SU-DHL-6 (cell line): ENCODE measurements around the gene NCR2.

Experiments
- H2AFZ ChIP-seq: fragments of 200-600 bp; sonication (generic); 2 replicates; pipeline ENCODE4 v1.6.1; 2014; ENCODE audit warnings: low read depth, mild to moderate bottlenecking, moderate library complexity, mixed read lengths, antibody characterized with exemption, low read length; ENCODE audit not compliant: severe bottlenecking
- H3F3A ChIP-seq: fragments of 200-600 bp; shearing (Covaris generic); 2 replicates; pipeline ENCODE4 v1.6.0; 2016; ENCODE audit warnings: antibody characterized with exemption, mild to moderate bottlenecking; ENCODE audit not compliant: insufficient read depth
- H3K27ac ChIP-seq: fragments of 200-600 bp; sonication (generic); 2 replicates; pipeline ENCODE4 v1.5.1; 2016; ENCODE audit warnings: low read depth, mild to moderate bottlenecking, low read length, moderate library complexity, mixed read lengths
- H3K27me3 ChIP-seq: fragments of 200-600 bp; sonication (generic), shearing (Covaris generic); 2 replicates; pipeline ENCODE4 v1.6.0; 2014; ENCODE audit warnings: mild to moderate bottlenecking, low read length
- H3K36me3 ChIP-seq: fragments of 200-600 bp; sonication (generic); 2 replicates; pipeline ENCODE4 v1.6.1; 2014; ENCODE audit warnings: mild to moderate bottlenecking, low read length, mixed read lengths
- H3K4me2 ChIP-seq: fragments of 300-600, 200-600 bp; shearing (Covaris generic), sonication (generic); 2 replicates; pipeline ENCODE4 v1.6.0; 2014; ENCODE audit warnings: low read length, low read depth, mild to moderate bottlenecking; ENCODE audit not compliant: poor library complexity, severe bottlenecking
- H3K4me3 ChIP-seq: fragments of 200-600 bp; sonication (generic); 2 replicates; pipeline ENCODE4 v1.5.1; 2014; ENCODE audit warnings: antibody characterized with exemption, low read length, mild to moderate bottlenecking, mixed read lengths; ENCODE audit not compliant: insufficient read depth, poor library complexity, severe bottlenecking
- H3K79me2 ChIP-seq: fragments of 200-600 bp; sonication (generic); 2 replicates; pipeline ENCODE4 v1.6.1; 2014; ENCODE audit warnings: mild to moderate bottlenecking, low read length, moderate library complexity; ENCODE audit not compliant: insufficient read depth
- H3K9ac ChIP-seq: fragments of 200-600 bp; sonication (generic); 2 replicates; pipeline ENCODE4 v1.7.0; 2014; ENCODE audit warnings: mild to moderate bottlenecking, low read length
- H3K9me2 ChIP-seq: fragments of 200-600 bp; sonication (generic); replicated peaks from 2 replicates; pipeline ENCODE4 v1.6.1; 2014; ENCODE audit warnings: low read length; ENCODE audit not compliant: insufficient read depth
- H3K9me3 ChIP-seq: fragments of 200-600 bp; sonication (generic); 2 replicates; pipeline ENCODE4 v1.6.1; 2014; ENCODE audit warnings: low read length, mixed read lengths; ENCODE audit not compliant: insufficient read depth
- H4K20me1 ChIP-seq: fragments of 200-600 bp; sonication (generic); 2 replicates; pipeline ENCODE4 v1.6.1; 2014; ENCODE audit warnings: low read depth, mild to moderate bottlenecking, antibody characterized with exemption, low read length, moderate library complexity, mixed read lengths
- EZH2phosphoT487 ChIP-seq: fragments of 200-600 bp; sonication (generic), shearing (Covaris generic); conservative IDR thresholded peaks from 2 replicates; pipeline ENCODE4 v1.6.1; 2018; ENCODE audit warnings: mild to moderate bottlenecking, antibody characterized with exemption, low read length, moderate library complexity, mixed read lengths
- TF ChIP-seq, protein P1 (sequence below): fragments of 200-600 bp; sonication (generic); IDR thresholded peaks from one replicate; pipeline ENCODE4 v1.5.1; 2017; ENCODE audit warnings: antibody characterized with exemption, mild to moderate bottlenecking, low read length, moderate library complexity; ENCODE audit not compliant: insufficient read depth, poor library complexity, severe bottlenecking

The NCR2 gene

GRCh38 chr6:41372832-41373626 lies 37.6 kb downstream of the NCR2 start:
- H3K9me2 ChIP-seq = no peaks in the 10 kb centered on the region
- H3K4me2 ChIP-seq = no peak overlapping the region

GRCh38 chr6:41373627-41373918 lies 38.2 kb downstream of the NCR2 start:
- Histone ChIP-seq H3K9me3 (no peaks in the 10 kb centered on the region), H3K36me3 (no peaks in the 10 kb centered on the region), H3K9ac (no peak overlapping the region), H3K9me2 (no peaks in the 10 kb centered on the region), H2AFZ (no peak overlapping the region), H3K27ac (no peak overlapping the region), H3F3A (no peaks in the 10 kb centered on the region), H3K4me2 (no peak overlapping the region), H3K4me3 (no peak overlapping the region), H3K27me3 (0 out of 2 replicates have a peak, but pooled peaks cover 2% of the 10 kb centered on the region), H4K20me1 (no peaks in the 10 kb centered on the region), H3K79me2 (no peaks in the 10 kb centered on the region)
- TF ChIP-seq, protein P1, sequence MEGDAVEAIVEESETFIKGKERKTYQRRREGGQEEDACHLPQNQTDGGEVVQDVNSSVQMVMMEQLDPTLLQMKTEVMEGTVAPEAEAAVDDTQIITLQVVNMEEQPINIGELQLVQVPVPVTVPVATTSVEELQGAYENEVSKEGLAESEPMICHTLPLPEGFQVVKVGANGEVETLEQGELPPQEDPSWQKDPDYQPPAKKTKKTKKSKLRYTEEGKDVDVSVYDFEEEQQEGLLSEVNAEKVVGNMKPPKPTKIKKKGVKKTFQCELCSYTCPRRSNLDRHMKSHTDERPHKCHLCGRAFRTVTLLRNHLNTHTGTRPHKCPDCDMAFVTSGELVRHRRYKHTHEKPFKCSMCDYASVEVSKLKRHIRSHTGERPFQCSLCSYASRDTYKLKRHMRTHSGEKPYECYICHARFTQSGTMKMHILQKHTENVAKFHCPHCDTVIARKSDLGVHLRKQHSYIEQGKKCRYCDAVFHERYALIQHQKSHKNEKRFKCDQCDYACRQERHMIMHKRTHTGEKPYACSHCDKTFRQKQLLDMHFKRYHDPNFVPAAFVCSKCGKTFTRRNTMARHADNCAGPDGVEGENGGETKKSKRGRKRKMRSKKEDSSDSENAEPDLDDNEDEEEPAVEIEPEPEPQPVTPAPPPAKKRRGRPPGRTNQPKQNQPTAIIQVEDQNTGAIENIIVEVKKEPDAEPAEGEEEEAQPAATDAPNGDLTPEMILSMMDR = no peak
- no peak for TF ChIP-seq EZH2phosphoT487

More at GRCh38 chr6:41372832-41373626, 37.6 kb downstream of the NCR2 start:
- H3K27me3 ChIP-seq = 0 out of 2 replicates have a peak, but pooled peaks cover 2% of the 10 kb centered on the region
- no peak overlapping the region for H3K4me3 ChIP-seq
- TF ChIP-seq, protein P1 = no peak
- no peak for TF ChIP-seq EZH2phosphoT487
- H3K9me3 ChIP-seq = no peaks in the 10 kb centered on the region
- no peaks in the 10 kb centered on the region for H3F3A ChIP-seq
- H3K79me2 ChIP-seq = no peaks in the 10 kb centered on the region
- no peak overlapping the region for H3K27ac ChIP-seq
- H3K9ac ChIP-seq = no peak overlapping the region
- no peaks in the 10 kb centered on the region for H3K36me3 ChIP-seq
- no peaks in the 10 kb centered on the region for H4K20me1 ChIP-seq
- H2AFZ ChIP-seq = no peak overlapping the region

GRCh38 chr6:41373919-41374617 lies 38.7 kb downstream of the NCR2 start:
- Histone ChIP-seq H4K20me1 (no peaks in the 10 kb centered on the region), H3K27ac (no peak overlapping the region), H3K9ac (no peak overlapping the region), H3K4me2 (no peak overlapping the region), H2AFZ (no peak overlapping the region), H3K9me3 (no peaks in the 10 kb centered on the region), H3F3A (no peaks in the 10 kb centered on the region), H3K79me2 (no peaks in the 10 kb centered on the region), H3K4me3 (no peak overlapping the region), H3K27me3 (0 out of 2 replicates have a peak, but pooled peaks cover 2% of the 10 kb centered on the region), H3K36me3 (no peaks in the 10 kb centered on the region), H3K9me2 (no peaks in the 10 kb centered on the region)
- TF ChIP-seq, protein P1 = no peak
- no peak for TF ChIP-seq EZH2phosphoT487
